GM06990 (cell line): ENCODE data around the gene CD96.

Experiments used
- DNase-seq: peaks from one replicate; pipeline ENCODE4 v3.0.0-alpha.2; 2011; ENCODE audit not compliant: insufficient read length; ENCODE audit errors: extremely low read depth
- H3K27me3 ChIP-seq: replicated peaks from 2 replicates; pipeline ENCODE4 v1.6.0; 2011; ENCODE audit warnings: low read length; ENCODE audit not compliant: control insufficient read depth, insufficient read depth
- H3K36me3 ChIP-seq: 2 replicates; pipeline ENCODE4 v1.5.1; 2011; ENCODE audit warnings: low read length; ENCODE audit not compliant: control insufficient read depth, insufficient read depth
- H3K4me3 ChIP-seq: replicated peaks from 2 replicates; pipeline ENCODE4 v1.5.1; 2011; ENCODE audit warnings: low read depth, mild to moderate bottlenecking, control low read depth, low read length
- TF ChIP-seq, protein P1 (sequence below): IDR thresholded peaks from 2 replicates; pipeline ENCODE4 v1.5.1; 2011; ENCODE audit warnings: low read length, control low read depth, mild to moderate bottlenecking, inconsistent platforms; ENCODE audit not compliant: insufficient read depth, poor library complexity, severe bottlenecking

Gene CD96

DNA sequence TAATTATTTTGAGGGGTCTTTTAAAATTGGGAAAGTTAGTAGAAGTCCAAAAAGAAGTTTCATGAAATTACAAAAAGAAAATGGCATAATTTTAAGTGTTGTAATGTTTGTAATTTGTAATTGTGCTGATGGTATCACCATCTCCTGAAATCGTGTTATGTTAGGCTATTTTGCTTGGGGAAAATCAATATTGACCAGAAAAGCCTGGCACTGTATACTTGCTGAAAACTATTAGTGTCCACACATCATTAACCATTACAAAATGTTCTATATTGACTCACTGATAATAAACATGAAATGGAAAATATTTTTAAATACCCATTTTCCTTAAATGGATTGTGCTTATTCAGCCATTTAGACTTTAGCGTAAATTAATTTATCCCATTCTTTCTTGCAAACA, 93.4 kb downstream of the CD96 start:
- TF ChIP-seq, protein P1, sequence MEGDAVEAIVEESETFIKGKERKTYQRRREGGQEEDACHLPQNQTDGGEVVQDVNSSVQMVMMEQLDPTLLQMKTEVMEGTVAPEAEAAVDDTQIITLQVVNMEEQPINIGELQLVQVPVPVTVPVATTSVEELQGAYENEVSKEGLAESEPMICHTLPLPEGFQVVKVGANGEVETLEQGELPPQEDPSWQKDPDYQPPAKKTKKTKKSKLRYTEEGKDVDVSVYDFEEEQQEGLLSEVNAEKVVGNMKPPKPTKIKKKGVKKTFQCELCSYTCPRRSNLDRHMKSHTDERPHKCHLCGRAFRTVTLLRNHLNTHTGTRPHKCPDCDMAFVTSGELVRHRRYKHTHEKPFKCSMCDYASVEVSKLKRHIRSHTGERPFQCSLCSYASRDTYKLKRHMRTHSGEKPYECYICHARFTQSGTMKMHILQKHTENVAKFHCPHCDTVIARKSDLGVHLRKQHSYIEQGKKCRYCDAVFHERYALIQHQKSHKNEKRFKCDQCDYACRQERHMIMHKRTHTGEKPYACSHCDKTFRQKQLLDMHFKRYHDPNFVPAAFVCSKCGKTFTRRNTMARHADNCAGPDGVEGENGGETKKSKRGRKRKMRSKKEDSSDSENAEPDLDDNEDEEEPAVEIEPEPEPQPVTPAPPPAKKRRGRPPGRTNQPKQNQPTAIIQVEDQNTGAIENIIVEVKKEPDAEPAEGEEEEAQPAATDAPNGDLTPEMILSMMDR = no peak
- DNase-seq = no peak
- H3K4me3 ChIP-seq = no peak overlapping the region
- H3K36me3 ChIP-seq = no peaks in the 10 kb centered on the region
- H3K27me3 ChIP-seq = no peaks in the 10 kb centered on the region

DNA sequence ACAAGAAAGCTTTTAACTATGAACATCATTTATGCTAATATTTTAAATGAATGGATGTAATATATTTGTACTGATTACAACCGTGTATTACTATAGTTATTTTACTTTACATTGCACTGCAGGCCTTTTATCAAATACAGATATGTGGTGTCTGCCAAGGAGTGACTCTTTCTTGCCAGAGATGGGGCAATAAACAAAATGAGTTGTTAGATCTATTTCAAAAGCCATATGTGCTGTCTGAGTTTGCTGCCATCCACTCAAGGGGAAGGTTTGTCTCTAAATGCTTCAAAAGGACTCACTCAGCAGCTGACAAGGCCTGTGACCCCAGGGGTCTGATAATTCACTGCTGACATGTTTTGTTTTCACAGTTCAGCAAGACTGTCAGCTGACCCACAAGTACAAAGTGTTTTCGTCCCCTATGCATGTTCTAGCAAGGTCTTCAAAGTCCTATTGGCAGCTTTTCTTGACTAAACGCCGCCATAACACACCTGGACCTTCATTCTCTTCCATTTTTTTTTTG, 94.4 kb downstream of the CD96 start:
- H3K36me3 ChIP-seq = no peaks in the 10 kb centered on the region
- DNase-seq = no peak
- TF ChIP-seq, protein P1 = no peak
- H3K4me3 ChIP-seq = no peak overlapping the region
- H3K27me3 ChIP-seq = no peaks in the 10 kb centered on the region

DNA sequence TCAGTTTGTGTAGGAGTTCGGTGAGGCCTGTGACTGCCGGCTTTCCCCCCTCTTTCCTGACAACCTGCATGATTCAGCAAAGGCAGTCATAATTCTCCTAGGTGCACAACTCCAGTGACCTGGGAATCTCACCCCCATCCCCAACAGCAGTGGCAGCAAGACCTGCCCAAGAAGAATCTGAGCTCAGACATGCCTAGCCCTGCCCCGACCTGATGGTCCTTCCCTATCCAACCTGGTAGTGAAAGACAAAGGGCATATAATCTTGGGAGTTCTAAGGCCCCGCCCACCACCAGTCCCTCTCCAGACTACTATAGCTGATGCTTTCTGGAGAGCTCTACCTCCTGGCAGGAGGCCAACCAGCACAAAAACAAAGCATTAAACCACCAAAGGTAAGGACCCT, 97.3 kb downstream of the CD96 start:
- H3K36me3 ChIP-seq = no peaks in the 10 kb centered on the region

DNA sequence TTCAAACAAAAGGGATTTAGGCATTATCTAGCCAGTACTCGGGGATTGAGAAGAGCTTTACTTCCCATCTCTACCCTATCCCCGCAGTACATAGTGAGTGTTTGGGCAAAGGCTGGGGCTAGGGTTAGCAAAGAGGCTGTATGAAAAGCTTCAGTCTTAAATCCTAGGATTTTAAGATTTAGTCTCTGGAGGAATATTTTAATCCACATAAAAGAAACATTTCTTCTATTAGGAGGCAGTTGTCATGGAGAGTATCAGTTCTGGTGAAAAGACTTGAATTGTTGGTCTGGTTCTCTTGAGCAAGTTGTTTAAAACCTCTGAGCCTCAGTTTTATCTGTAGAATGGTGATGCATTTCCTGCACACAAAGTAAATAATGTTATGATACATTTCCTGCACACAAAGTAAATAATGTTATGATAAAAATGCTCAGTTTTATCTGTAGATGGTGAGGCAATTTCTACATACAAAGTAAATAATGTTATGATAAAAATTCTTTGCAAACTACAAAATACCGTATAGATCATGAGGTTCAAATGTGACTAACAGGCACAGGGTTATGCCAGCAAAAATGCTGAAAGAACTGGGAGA, 107.1 kb downstream of the CD96 start:
- H3K27me3 ChIP-seq = no peaks in the 10 kb centered on the region
- no peak overlapping the region for H3K4me3 ChIP-seq
- no peaks in the 10 kb centered on the region for H3K36me3 ChIP-seq
- TF ChIP-seq, protein P1 = no peak
- no peak for DNase-seq

More for the DNA sequence above, 97.3 kb downstream of the CD96 start:
- TF ChIP-seq, protein P1 = no peak
- no peaks in the 10 kb centered on the region for H3K27me3 ChIP-seq
- no peak overlapping the region for H3K4me3 ChIP-seq
- no peak for DNase-seq

DNA sequence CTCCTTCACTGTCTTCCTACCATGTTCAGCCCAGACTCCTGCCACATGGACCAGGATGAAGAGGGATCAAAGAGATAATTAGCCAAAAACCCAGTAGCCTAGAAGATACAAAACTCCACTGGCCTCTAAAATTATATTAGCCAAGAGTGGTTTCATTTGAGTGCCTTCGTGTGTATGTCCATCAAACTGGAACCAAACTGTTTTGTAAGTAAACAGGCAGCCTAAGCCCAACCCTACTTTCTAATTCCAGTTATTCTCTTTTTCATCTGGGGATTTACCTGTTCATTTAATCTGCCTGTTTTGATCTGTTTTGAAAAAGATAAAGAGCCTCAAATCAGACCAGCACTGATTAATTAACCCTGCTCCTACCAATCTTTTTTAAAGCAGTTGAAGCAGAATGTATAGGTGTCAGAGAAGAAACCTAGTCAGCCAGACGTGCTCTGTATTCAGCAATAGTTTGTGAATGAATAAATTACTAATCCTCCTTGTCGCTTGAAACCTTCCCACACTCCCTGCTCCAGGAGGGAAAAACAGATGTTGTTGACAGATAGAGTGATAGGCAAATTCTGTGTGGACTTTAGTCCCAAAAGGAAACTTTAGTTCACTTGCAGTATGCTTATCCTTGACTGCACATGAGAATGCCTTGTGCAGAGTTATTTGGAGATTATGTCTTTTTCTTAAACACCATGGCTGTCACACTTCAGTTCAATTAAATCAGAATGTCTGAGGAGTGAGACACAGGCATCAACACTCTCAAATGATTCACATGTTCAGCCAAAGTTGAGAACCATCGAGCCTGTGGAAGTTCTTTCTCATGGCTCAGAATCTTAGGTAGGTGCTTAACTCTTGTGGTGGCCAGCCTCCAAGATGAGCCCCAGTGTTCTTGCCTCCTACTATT, 108.6 kb downstream of the CD96 start:
- TF ChIP-seq, protein P1 = no peak
- no peaks in the 10 kb centered on the region for H3K27me3 ChIP-seq
- no peaks in the 10 kb centered on the region for H3K36me3 ChIP-seq
- DNase-seq = no peak
- no peak overlapping the region for H3K4me3 ChIP-seq
